ENCODE measurements around the gene C9orf85. TPM values are rescaled to one million over a fixed set of nuclear protein-coding genes. Genes with fewer than 3 reads are reported as not detected.

C9orf85 gene
- total and polyA plus RNA-seq, 9 of the 15 experiments (the other 6 are each of a cell fraction or from before 2014, with no cell fraction given): 6.7 to 17.6 (median 13.0) TPM

GRCh38 chr9:71911061-71911907 lies at the start of gene C9orf85, which contains the start of gene ABHD17B (continued):
- peak; percentile 16; the same call in 1 of the 2 replicates for TF ChIP-seq MITF (IDR thresholded peaks at IDR 0.05)
- no peak for TF ChIP-seq ZNF197 (CRISPR knock-in tag; IDR thresholded peaks at IDR 0.05; ENCODE audit: low read depth)
- TF ChIP-seq PKNOX1 (IDR thresholded peaks at IDR 0.05): peak; percentile 98
- peak; percentile 34; the same call in 1 of the 2 replicates for TF ChIP-seq JUN (IDR thresholded peaks at IDR 0.05; ENCODE audit: borderline replicate concordance, low read depth, low read length)
- TF ChIP-seq JUN (CRISPR knock-in tag; IDR thresholded peaks at IDR 0.05; ENCODE audit: borderline replicate concordance): no peak
- TF ChIP-seq POLR2AphosphoS2 (IDR thresholded peaks at IDR 0.05; ENCODE audit: low read length): no peak
- no peak for TF ChIP-seq POLR3G (IDR thresholded peaks at IDR 0.05; ENCODE audit: extremely low read depth, insufficient read length, insufficient replicate concordance)
- no peak for TF ChIP-seq KLF1 (tag; IDR thresholded peaks at IDR 0.05)
- peak; percentile 95 for TF ChIP-seq TFE3 (CRISPR knock-in tag; IDR thresholded peaks at IDR 0.05)
- TF ChIP-seq MTA1 (IDR thresholded peaks at IDR 0.05; ENCODE audit: borderline replicate concordance): no peak
- TF ChIP-seq GATAD2B (IDR thresholded peaks at IDR 0.05; ENCODE audit: borderline replicate concordance): no peak
- no peak for TF ChIP-seq SIRT6 (IDR thresholded peaks at IDR 0.05; ENCODE audit: low read depth, low read length)
- TF ChIP-seq EGR1 (conservative IDR thresholded peaks at IDR 0.05): no peak
- no peak for TF ChIP-seq HDGF (IDR thresholded peaks at IDR 0.05)
- peak; percentile 28; the same call in 1 of the 2 replicates for TF ChIP-seq TEAD4 (IDR thresholded peaks at IDR 0.05; ENCODE audit: low read length)
- TF ChIP-seq TEAD4 (CRISPR knock-in tag; IDR thresholded peaks at IDR 0.05; ENCODE audit: borderline replicate concordance): no peak
- no peak for TF ChIP-seq ZNF75A (CRISPR knock-in tag; IDR thresholded peaks at IDR 0.05)
- no peak for TF ChIP-seq ERF (CRISPR knock-in tag; IDR thresholded peaks at IDR 0.05)
- TF ChIP-seq PML (IDR thresholded peaks at IDR 0.05; ENCODE audit: low read length): peak; percentile 64
- no peak for TF ChIP-seq MEIS2 (IDR thresholded peaks at IDR 0.05; ENCODE audit: partially characterized antibody)
- TF ChIP-seq ILK (tag; IDR thresholded peaks at IDR 0.05; ENCODE audit: borderline replicate concordance, low read depth): no peak
- TF ChIP-seq FOXP4 (CRISPR knock-in tag; IDR thresholded peaks at IDR 0.05; ENCODE audit: borderline replicate concordance): no peak
- no peak for TF ChIP-seq NCOR1 (IDR thresholded peaks at IDR 0.05)
